ENCODE measurements around the gene LYZL1. TPM values are rescaled to one million over a fixed set of nuclear protein-coding genes. Genes with fewer than 3 reads are reported as not detected.
"Not testable (repeated sequence)": the region's sequence is repeated elsewhere in the genome, so short reads cannot be mapped to it uniquely, and the experiment has no call there.

The LYZL1 gene
- total RNA-seq, 1 donor from 2014 or later, result not detected

GRCh38 chr10:29317423-29318021, 28.7 kb downstream of the LYZL1 start:
- H3K36me3 Mint-ChIP-seq, result peaks cover 3% of the 10 kb centered on the region
- H3K27me3 Mint-ChIP-seq, result peaks cover 3% of the 10 kb centered on the region
- TF ChIP-seq CTCF (conservative IDR thresholded peaks at IDR 0.05), result no peak
- H3K4me3 Mint-ChIP-seq, result no peak overlapping the region
- peaks cover 35% of the 10 kb centered on the region for H3K4me1 Mint-ChIP-seq (ENCODE audit: unreplicated experiment)
- no peaks in the 10 kb centered on the region for H3K9me3 Mint-ChIP-seq
- no peak for DNase-seq (ENCODE audit: extremely low spot score, unreplicated experiment)
- H3K27ac Mint-ChIP-seq, result no peak overlapping the region

GRCh38 chr10:29318141-29319071, 29.5 kb downstream of the LYZL1 start:
- Mint-ChIP-seq H3K4me1 (ENCODE audit: unreplicated experiment) (peaks cover 43% of the 10 kb centered on the region), H3K4me3 (peak overlapping the region; percentile 56), H3K27ac (peak overlapping the region; percentile 34)
- not testable (repeated sequence) for H3K36me3 Mint-ChIP-seq; DNase-seq (ENCODE audit: extremely low spot score, unreplicated experiment); H3K9me3 Mint-ChIP-seq; H3K27me3 Mint-ChIP-seq

GRCh38 chr10:29319205-29319781, 30.4 kb downstream of the LYZL1 start:
- Mint-ChIP-seq H3K4me3 (peak overlapping the region; percentile 56), H3K36me3 (peaks cover 3% of the 10 kb centered on the region), H3K27me3 (peaks cover 3% of the 10 kb centered on the region), H3K9me3 (no peaks in the 10 kb centered on the region), H3K4me1 (ENCODE audit: unreplicated experiment) (peaks cover 41% of the 10 kb centered on the region), H3K27ac (no peak overlapping the region)
- no peak for DNase-seq (ENCODE audit: extremely low spot score, unreplicated experiment)
- TF ChIP-seq CTCF (conservative IDR thresholded peaks at IDR 0.05), result no peak

GRCh38 chr10:29320680-29321121, 31.8 kb downstream of the LYZL1 start:
- not testable (repeated sequence) for H3K27me3 Mint-ChIP-seq; H3K27ac Mint-ChIP-seq; DNase-seq (ENCODE audit: extremely low spot score, unreplicated experiment); H3K9me3 Mint-ChIP-seq; H3K4me3 Mint-ChIP-seq; H3K36me3 Mint-ChIP-seq
- peaks cover 45% of the 10 kb centered on the region for H3K4me1 Mint-ChIP-seq (ENCODE audit: unreplicated experiment)

GRCh38 chr10:29321656-29322055, 32.8 kb downstream of the LYZL1 start:
- no peak for TF ChIP-seq CTCF (conservative IDR thresholded peaks at IDR 0.05)
- no peaks in the 10 kb centered on the region for H3K36me3 Mint-ChIP-seq
- DNase-seq (ENCODE audit: extremely low spot score, unreplicated experiment), result no peak
- no peak overlapping the region for H3K27ac Mint-ChIP-seq
- peaks cover 3% of the 10 kb centered on the region for H3K27me3 Mint-ChIP-seq
- no peak overlapping the region for H3K4me3 Mint-ChIP-seq
- no peaks in the 10 kb centered on the region for H3K9me3 Mint-ChIP-seq
- peaks cover 39% of the 10 kb centered on the region for H3K4me1 Mint-ChIP-seq (ENCODE audit: unreplicated experiment)

GRCh38 chr10:29322918-29323317, 34.0 kb downstream of the LYZL1 start:
- peaks cover 3% of the 10 kb centered on the region for H3K27me3 Mint-ChIP-seq
- no peak for TF ChIP-seq CTCF (conservative IDR thresholded peaks at IDR 0.05)

More at GRCh38 chr10:29322918-29323317, 34.0 kb downstream of the LYZL1 start:
- no peak overlapping the region for H3K27ac Mint-ChIP-seq
- peaks cover 39% of the 10 kb centered on the region for H3K4me1 Mint-ChIP-seq (ENCODE audit: unreplicated experiment)
- H3K4me3 Mint-ChIP-seq, result no peak overlapping the region
- no peaks in the 10 kb centered on the region for H3K36me3 Mint-ChIP-seq
- no peak for DNase-seq (ENCODE audit: extremely low spot score, unreplicated experiment)
- H3K9me3 Mint-ChIP-seq, result no peaks in the 10 kb centered on the region

Data from type B pancreatic cell (in vitro differentiated cells).